Activated CD4-positive, CD25-positive, alpha-beta regulatory T cell treated with anti-CD3 and anti-CD28 coated beads, Interleukin-2, amount 50 U/mL, for 24 hours (primary cell): ENCODE data around the gene BRD8.

Experiments
- ATAC-seq, 2 donors: fragments of 150-1000 bp; cut with Tn5 transposase; one replicate each; pipeline ENCODE4 v1.10.0; 2021; ENCODE audit warnings: mild to moderate bottlenecking in 1 of 2, moderate library complexity in 1 of 2

Gene BRD8

DNA sequence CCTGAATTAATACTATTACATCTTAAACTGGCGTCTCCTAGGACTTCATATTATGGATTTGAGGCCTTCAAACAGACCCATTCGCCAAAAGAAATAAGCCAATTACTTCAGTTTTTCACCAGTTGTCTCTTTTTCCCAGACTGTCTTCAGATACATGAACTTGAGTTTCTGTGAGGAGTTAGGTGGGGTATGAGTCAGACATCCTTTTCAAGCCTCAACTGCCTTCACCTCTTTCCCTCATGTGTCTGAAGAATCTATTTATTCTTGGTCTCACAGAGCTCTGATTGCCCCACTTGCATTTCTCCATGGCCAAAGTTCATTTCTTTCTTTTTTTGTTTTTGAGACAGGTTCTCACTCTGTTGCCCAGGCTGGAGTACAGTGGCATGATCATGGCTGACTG, 82.1 kb downstream of the BRD8 start:
- ATAC-seq, result no peak

DNA sequence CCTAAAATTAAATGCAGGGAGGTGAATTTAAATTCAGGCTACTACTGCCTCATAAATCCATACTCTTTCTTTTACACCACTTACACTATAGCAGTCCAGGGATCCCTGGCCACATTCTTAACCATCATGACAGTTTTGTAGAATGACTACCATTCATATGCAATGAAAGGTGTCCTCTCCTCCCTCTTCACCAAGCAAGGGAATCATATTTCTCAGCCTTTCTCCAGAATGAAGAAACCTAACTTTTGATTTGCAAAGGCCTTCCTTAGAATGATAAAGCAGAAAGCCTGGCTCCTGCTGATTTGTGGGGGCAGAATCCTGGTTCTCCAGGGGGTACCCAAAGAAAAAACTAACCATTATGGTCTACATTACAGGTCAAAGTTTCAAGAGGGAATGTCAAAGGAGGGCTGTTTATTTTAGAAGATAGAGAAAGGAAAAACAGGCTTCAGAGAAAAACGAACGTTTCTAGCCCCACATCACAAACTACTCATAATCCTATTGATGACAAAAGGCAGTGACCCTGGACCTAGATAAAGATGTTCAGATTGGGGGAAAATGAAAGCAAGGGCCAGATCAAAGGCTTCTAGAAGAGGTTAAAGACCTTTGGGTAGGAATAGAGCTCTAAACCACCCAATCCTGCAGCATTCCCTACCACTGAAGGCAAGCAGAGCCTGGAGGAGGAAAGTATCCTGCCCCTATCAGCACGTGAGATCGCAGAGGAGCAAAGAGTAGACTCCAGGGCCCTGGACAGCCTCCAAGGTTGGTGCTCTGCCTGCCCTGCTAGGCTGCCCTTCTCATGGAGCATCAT, 83.1 kb downstream of the BRD8 start:
- ATAC-seq, result no peak

DNA sequence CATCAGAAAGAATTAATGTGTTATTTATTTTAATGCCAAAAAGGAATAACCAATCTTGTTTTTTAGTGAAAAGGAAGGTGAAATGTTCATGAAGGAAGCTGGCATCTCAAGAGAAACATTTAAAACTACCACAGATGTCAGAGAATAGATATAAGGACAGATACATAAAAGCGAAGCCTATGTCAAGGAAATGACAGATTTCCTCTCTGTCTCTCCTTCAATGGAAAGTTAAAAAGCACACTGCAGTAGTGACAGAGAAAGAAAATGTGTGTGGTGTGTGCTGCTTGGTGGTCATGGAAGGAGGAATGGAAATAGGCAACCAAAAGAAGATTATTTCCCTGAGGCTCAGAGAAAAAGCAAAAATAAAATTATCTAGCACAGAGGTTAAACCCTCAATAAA, 85.4 kb downstream of the BRD8 start:
- ATAC-seq, result no peak

DNA sequence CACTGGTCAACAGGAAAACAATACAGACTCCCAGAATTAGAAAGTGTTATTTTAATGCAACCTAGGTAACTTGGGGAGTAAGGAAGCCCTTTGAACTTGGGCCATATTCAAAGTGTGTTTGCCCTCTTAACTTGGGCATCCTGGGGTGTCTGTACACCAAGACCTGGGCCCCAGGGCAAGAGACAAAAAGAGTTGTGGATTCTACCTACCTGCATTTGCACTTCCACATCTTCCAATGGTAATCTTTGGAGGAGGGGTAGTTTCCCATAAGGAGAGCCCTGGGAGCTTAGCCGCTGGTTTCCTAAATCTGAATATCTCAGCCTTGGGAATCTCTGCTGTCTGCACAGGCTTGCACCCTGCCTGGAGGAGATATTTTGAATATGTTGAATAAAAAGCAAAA, 86.1 kb downstream of the BRD8 start:
- no peak for ATAC-seq

DNA sequence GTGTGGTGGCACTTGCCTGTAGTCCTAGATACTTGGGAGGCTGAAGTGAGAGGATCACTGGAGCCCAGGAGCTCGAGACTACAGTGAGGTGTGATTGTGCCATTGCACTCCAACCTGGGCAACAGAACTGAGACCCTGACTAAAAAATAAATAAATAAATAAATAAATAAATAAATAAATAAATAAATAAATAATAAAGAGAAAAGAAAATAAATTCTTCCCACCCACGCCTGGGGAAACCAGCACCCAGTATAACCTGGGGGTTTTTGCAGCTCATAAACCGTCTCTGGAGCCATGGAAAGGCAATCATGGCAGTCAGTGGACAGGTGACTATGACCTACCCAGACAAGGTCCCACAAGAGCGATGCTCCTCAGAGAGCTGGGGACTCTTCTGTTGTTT, 86.7 kb downstream of the BRD8 start:
- ATAC-seq, result no peak
